Peyer's patch (tissue), 4 donors: ENCODE data around the gene RUBCNL. TPM values are rescaled to one million over a fixed set of nuclear protein-coding genes. Genes with fewer than 3 reads are reported as not detected.
A peak's percentile ranks its signal among the peaks of the same experiment; 100 is the strongest.

Experiments
- DNase-seq, 3 donors: peaks; one replicate each; pipeline ENCODE4 v3.0.0-alpha.2; 2017 to 2019
- H3K27ac ChIP-seq, 4 donors: fragments of 200-600 bp; sonication (generic); one replicate each; pipeline ENCODE4 v1.5.1; 2016 to 2019
- H3K27me3 ChIP-seq, 2 donors: fragments of 200-600 bp; sonication (generic); one replicate each; pipeline ENCODE4 v1.5.1; 2019
- H3K36me3 ChIP-seq, 3 donors: fragments of 200-600 bp; sonication (generic); one replicate each; pipeline ENCODE4 v1.5.1; 2016 to 2019
- H3K4me1 ChIP-seq, 4 donors: fragments of 200-600 bp; sonication (generic); one replicate each; pipeline ENCODE4 v1.5.1; 2016 to 2019
- H3K4me3 ChIP-seq, 4 donors: fragments of 200-600 bp; sonication (generic); 1 replicate in 3 of 4; 2 replicates in 1 of 4; pipeline ENCODE4 v1.5.1; 2016 to 2019; ENCODE audit warnings: mild to moderate bottlenecking in 1 of 4
- H3K9me3 ChIP-seq, 4 donors: fragments of 200-600 bp; sonication (generic); one replicate each; pipeline ENCODE4 v1.5.1; 2016 to 2019; ENCODE audit warnings: mild to moderate bottlenecking in 1 of 4
- CTCF ChIP-seq, 6 experiments: fragments of 450-650 bp in 4 of 6; fragments of 200-600 bp in 2 of 6; sonication (generic) in 1 of 6; IDR thresholded peaks; one replicate each; pipeline ENCODE4 v1.5.1; 2017 to 2019; ENCODE audit warnings: antibody characterized with exemption in 6 of 6, mild to moderate bottlenecking in 3 of 6, moderate library complexity in 1 of 6
- POLR2A ChIP-seq, 2 donors: fragments of 450-650 bp; IDR thresholded peaks; one replicate each; pipeline ENCODE4 v1.5.1; 2017; ENCODE audit warnings: antibody characterized with exemption in 2 of 2, mild to moderate bottlenecking in 2 of 2, moderate library complexity in 2 of 2
- total RNA-seq, 4 donors: library from RNA; depleted of rRNA; stranded (reverse); fragments of >200 nt; gene quantifications; one replicate each; pipeline ENCODE4 v1.1.0, GENCODE V29; 2016

Gene RUBCNL
- total RNA-seq, 4 donors from 2014 or later = 10.3 to 52.0 (median 13.9) TPM

GRCh38 chr13:46303742-46304385, 83.2 kb downstream of the RUBCNL start:
- H3K9me3 ChIP-seq = no peaks in the 10 kb centered on the region
- no peak overlapping the region for H3K27ac ChIP-seq
- no peak overlapping the region for H3K4me3 ChIP-seq
- H3K4me1 ChIP-seq = no peaks in the 10 kb centered on the region
- H3K36me3 ChIP-seq = no peaks in the 10 kb centered on the region
- no peak for TF ChIP-seq POLR2A (IDR thresholded peaks at IDR 0.05)
- TF ChIP-seq CTCF (IDR thresholded peaks at IDR 0.05) = no peak
- no peak for DNase-seq
- no peaks in the 10 kb centered on the region for H3K27me3 ChIP-seq

GRCh38 chr13:46297361-46297811, 89.7 kb downstream of the RUBCNL start:
- H3K4me1 ChIP-seq = no peaks in the 10 kb centered on the region
- no peak for TF ChIP-seq POLR2A (IDR thresholded peaks at IDR 0.05)
- no peak for TF ChIP-seq CTCF (IDR thresholded peaks at IDR 0.05)
- no peak overlapping the region for H3K4me3 ChIP-seq
- no peaks in the 10 kb centered on the region for H3K27me3 ChIP-seq
- H3K36me3 ChIP-seq = no peaks in the 10 kb centered on the region
- H3K9me3 ChIP-seq = no peaks in the 10 kb centered on the region
- DNase-seq = no peak
- H3K27ac ChIP-seq = peak overlapping the region in 1 of 4 donors; percentile 47

GRCh38 chr13:46296921-46297320, 90.1 kb downstream of the RUBCNL start:
- no peaks in the 10 kb centered on the region for H3K27me3 ChIP-seq
- H3K36me3 ChIP-seq = no peaks in the 10 kb centered on the region
- TF ChIP-seq CTCF (IDR thresholded peaks at IDR 0.05) (no peak), POLR2A (IDR thresholded peaks at IDR 0.05) (no peak)
- peak overlapping the region in 1 of 4 donors; percentile 47 for H3K27ac ChIP-seq
- H3K9me3 ChIP-seq = no peaks in the 10 kb centered on the region
- no peak for DNase-seq
- no peaks in the 10 kb centered on the region for H3K4me1 ChIP-seq
- H3K4me3 ChIP-seq = no peak overlapping the region

- Histone ChIP-seq H3K4me3 (no peak overlapping the region), H3K27ac (peak overlapping the region in 3 of 4 donors; percentile 1 to 47 (median 22)), H3K36me3 (no peaks in the 10 kb centered on the region), H3K4me1 (no peaks in the 10 kb centered on the region), H3K9me3 (no peaks in the 10 kb centered on the region), H3K27me3 (no peaks in the 10 kb centered on the region)
- TF ChIP-seq CTCF (IDR thresholded peaks at IDR 0.05) = no peak
- TF ChIP-seq POLR2A (IDR thresholded peaks at IDR 0.05) = no peak
- DNase-seq = no peak
Measured at GRCh38 chr13:46296115-46296822, 90.8 kb downstream of the RUBCNL start.

- H3K27me3 ChIP-seq = no peaks in the 10 kb centered on the region
Measured at GRCh38 chr13:46295491-46296114, 91.4 kb downstream of the RUBCNL start.

More at GRCh38 chr13:46295491-46296114, 91.4 kb downstream of the RUBCNL start:
- Histone ChIP-seq H3K4me1 (no peaks in the 10 kb centered on the region), H3K36me3 (no peaks in the 10 kb centered on the region), H3K9me3 (no peaks in the 10 kb centered on the region), H3K27ac (peak overlapping the region in 3 of 4 donors; percentile 1 to 47 (median 11)), H3K4me3 (no peak overlapping the region)
- peak in 2 of 3 donors; percentile 62 to 68 for DNase-seq
- TF ChIP-seq CTCF (IDR thresholded peaks at IDR 0.05) = no peak
- TF ChIP-seq POLR2A (IDR thresholded peaks at IDR 0.05) = no peak
